HepG2 (cell line): ENCODE results near the gene CDC42EP4. TPM values are rescaled to one million over a fixed set of nuclear protein-coding genes. Genes with fewer than 3 reads are reported as not detected.

Experiments used
- BRF2 ChIP-seq: sonication (generic); formaldehyde crosslinking; IDR thresholded peaks from 2 replicates; pipeline ENCODE4 v1.8.1; 2022; ENCODE audit warnings: mild to moderate bottlenecking, missing genetic modification reagents
- FOXO4 ChIP-seq: sonication (generic); formaldehyde crosslinking; conservative IDR thresholded peaks from 2 replicates; pipeline ENCODE4 v1.8.1; 2023; ENCODE audit warnings: missing genetic modification reagents
- KAT2B ChIP-seq: fragments of 150-350 bp; IDR thresholded peaks from 2 replicates; pipeline ENCODE4 v1.6.1; 2014; ENCODE audit warnings: low read depth, low read length, borderline replicate concordance
- MZF1 ChIP-seq: sonication (generic); formaldehyde crosslinking; IDR thresholded peaks from 2 replicates; pipeline ENCODE4 v1.8.1; 2023; ENCODE audit warnings: mild to moderate bottlenecking, missing genetic modification reagents, borderline replicate concordance
- NR2F2 ChIP-seq: IDR thresholded peaks from 2 replicates; pipeline ENCODE4 v1.6.1; 2012; ENCODE audit warnings: low read depth, inconsistent platforms, borderline replicate concordance
- RERE ChIP-seq: IDR thresholded peaks from 2 replicates; pipeline ENCODE4 v1.6.1; 2016; ENCODE audit warnings: low read depth, missing genetic modification reagents, missing compliant biosample characterization
- TBX3 ChIP-seq: fragments of 450-650 bp; IDR thresholded peaks from 2 replicates; pipeline ENCODE4 v1.6.1; 2017; ENCODE audit warnings: antibody characterized with exemption, mild to moderate bottlenecking, inconsistent platforms, borderline replicate concordance
- TCF7 ChIP-seq: sonication (generic); IDR thresholded peaks from 2 replicates; pipeline ENCODE4 v1.6.1; 2016; ENCODE audit warnings: antibody characterized with exemption, low read depth
- ZFP62 ChIP-seq: sonication (generic); formaldehyde crosslinking; IDR thresholded peaks from 2 replicates; pipeline ENCODE4 v1.4.0; 2020; ENCODE audit warnings: missing genetic modification reagents
- ZNF567 ChIP-seq: sonication (generic); formaldehyde crosslinking; IDR thresholded peaks from 2 replicates; pipeline ENCODE4 v1.8.1; 2023; ENCODE audit warnings: mild to moderate bottlenecking, missing genetic modification reagents, borderline replicate concordance
- polyA plus RNA-seq, 8 experiments: library from polyadenylated mRNA; depleted of rRNA in 3 of 8; stranded (reverse) in 7 of 8; unstranded in 1 of 8; fragments of >200 nt; fragmentation: Illumina TruSeq in 4 of 8; extraction: Trizol in 4 of 8; gene quantifications; 2 replicates each; pipeline versions ENCODE4 v1.2.1 to v1.2.3, GENCODE V29; 2011 to 2016; ENCODE audit warnings: low read depth in 4 of 8, missing spikeins in 1 of 8, mixed read lengths in 1 of 8; ENCODE audit not compliant: insufficient read depth in 1 of 8
- total RNA-seq, 5 experiments: library from RNA; depleted of rRNA; stranded (reverse); fragments of >200 nt; fragmentation: Illumina TruSeq; extraction: Trizol; gene quantifications; 2 replicates each; pipeline ENCODE4 v1.2.3, GENCODE V29; 2016; ENCODE audit warnings: low read depth in 1 of 5
- TF ChIP-seq, protein P1 (sequence below): sonication (generic); formaldehyde crosslinking; IDR thresholded peaks from 2 replicates; pipeline ENCODE4 v1.4.0; 2020; ENCODE audit warnings: missing genetic modification reagents, borderline replicate concordance
- TF ChIP-seq, protein P2 (sequence below): sonication (generic); formaldehyde crosslinking; IDR thresholded peaks from 2 replicates; pipeline ENCODE4; 2020; ENCODE audit warnings: missing genetic modification reagents, mild to moderate bottlenecking, borderline replicate concordance

Gene CDC42EP4
- total and polyA plus RNA-seq, 2 of the 13 experiments (the other 11 are each of a cell fraction or from before 2014, with no cell fraction given): 19.0 to 54.0 TPM

DNA sequence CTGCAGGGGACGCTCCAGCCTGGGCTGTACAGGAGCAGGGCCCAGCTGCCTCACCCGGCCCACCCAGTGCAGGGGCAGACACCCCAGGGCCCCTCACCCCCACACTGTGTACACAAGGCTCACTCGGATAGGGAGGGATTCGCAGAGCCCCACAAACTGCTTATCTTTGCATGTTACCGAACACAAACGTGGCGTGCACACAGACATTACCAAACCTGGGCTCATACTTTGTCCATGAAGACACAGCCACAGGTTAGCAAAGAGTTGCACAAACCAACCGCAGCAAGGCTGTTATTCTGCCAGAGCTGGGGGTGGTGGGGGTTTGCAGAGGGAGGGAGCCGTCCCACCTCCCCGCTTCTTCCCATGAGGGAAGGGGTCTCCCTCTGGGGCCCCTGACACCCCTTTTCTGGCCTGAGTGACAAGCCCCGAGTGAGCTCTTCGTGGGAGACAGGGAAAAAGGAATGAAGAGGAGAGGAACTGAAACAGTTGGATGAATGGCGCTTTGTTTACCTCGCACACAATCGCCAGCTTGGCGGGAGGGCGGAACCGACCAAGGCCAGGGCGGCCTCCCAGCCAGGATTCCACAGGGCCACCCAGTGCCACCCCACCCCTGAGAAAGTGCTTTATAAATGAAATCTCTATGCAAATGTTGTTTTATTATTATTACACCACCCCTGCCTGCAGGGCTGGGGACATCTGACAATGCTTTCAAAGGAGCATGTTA is 49.7 kb downstream of the CDC42EP4 start (continued):
- TF ChIP-seq, protein P1, sequence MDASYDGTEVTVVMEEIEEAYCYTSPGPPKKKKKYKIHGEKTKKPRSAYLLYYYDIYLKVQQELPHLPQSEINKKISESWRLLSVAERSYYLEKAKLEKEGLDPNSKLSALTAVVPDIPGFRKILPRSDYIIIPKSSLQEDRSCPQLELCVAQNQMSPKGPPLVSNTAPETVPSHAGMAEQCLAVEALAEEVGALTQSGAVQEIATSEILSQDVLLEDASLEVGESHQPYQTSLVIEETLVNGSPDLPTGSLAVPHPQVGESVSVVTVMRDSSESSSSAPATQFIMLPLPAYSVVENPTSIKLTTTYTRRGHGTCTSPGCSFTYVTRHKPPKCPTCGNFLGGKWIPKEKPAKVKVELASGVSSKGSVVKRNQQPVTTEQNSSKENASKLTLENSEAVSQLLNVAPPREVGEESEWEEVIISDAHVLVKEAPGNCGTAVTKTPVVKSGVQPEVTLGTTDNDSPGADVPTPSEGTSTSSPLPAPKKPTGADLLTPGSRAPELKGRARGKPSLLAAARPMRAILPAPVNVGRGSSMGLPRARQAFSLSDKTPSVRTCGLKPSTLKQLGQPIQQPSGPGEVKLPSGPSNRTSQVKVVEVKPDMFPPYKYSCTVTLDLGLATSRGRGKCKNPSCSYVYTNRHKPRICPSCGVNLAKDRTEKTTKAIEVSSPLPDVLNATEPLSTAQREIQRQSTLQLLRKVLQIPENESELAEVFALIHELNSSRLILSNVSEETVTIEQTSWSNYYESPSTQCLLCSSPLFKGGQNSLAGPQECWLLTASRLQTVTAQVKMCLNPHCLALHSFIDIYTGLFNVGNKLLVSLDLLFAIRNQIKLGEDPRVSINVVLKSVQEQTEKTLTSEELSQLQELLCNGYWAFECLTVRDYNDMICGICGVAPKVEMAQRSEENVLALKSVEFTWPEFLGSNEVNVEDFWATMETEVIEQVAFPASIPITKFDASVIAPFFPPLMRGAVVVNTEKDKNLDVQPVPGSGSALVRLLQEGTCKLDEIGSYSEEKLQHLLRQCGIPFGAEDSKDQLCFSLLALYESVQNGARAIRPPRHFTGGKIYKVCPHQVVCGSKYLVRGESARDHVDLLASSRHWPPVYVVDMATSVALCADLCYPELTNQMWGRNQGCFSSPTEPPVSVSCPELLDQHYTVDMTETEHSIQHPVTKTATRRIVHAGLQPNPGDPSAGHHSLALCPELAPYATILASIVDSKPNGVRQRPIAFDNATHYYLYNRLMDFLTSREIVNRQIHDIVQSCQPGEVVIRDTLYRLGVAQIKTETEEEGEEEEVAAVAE: 0 out of 2 replicates have a peak, but pooled peaks have one; percentile 59
- TF ChIP-seq TBX3 (0 out of 2 replicates have a peak, but pooled peaks have one; percentile 23), ZNF567 (CRISPR knock-in tag) (peak; percentile 82; the same call in 1 of the 2 replicates), TCF7 (peak; percentile 40), MZF1 (no peak), ZFP62 (CRISPR knock-in tag) (no peak; the same call in 1 of the 2 replicates), NR2F2 (no peak), KAT2B (no peak), RERE (CRISPR knock-in tag) (peak; percentile 13; the same call in 1 of the 2 replicates), BRF2 (CRISPR knock-in tag) (peak; percentile 67; the same call in 1 of the 2 replicates), FOXO4 (CRISPR knock-in tag) (no peak)
- TF ChIP-seq, protein P2, sequence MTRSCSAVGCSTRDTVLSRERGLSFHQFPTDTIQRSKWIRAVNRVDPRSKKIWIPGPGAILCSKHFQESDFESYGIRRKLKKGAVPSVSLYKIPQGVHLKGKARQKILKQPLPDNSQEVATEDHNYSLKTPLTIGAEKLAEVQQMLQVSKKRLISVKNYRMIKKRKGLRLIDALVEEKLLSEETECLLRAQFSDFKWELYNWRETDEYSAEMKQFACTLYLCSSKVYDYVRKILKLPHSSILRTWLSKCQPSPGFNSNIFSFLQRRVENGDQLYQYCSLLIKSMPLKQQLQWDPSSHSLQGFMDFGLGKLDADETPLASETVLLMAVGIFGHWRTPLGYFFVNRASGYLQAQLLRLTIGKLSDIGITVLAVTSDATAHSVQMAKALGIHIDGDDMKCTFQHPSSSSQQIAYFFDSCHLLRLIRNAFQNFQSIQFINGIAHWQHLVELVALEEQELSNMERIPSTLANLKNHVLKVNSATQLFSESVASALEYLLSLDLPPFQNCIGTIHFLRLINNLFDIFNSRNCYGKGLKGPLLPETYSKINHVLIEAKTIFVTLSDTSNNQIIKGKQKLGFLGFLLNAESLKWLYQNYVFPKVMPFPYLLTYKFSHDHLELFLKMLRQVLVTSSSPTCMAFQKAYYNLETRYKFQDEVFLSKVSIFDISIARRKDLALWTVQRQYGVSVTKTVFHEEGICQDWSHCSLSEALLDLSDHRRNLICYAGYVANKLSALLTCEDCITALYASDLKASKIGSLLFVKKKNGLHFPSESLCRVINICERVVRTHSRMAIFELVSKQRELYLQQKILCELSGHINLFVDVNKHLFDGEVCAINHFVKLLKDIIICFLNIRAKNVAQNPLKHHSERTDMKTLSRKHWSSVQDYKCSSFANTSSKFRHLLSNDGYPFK (CRISPR knock-in tag): peak; percentile 75
